Testis (tissue), 2 donors: Measurements from ENCODE around the gene BMPR1A.

Source experiments
- CTCF ChIP-seq, 3 experiments: fragments of 450-650 bp in 2 of 3; fragments of 200-600 bp in 1 of 3; sonication (generic) in 1 of 3; IDR thresholded peaks; one replicate each; pipeline ENCODE4 v1.5.1; 2016 to 2019; ENCODE audit warnings: antibody characterized with exemption in 3 of 3, mild to moderate bottlenecking in 2 of 3, moderate library complexity in 1 of 3
- POLR2A ChIP-seq: fragments of 450-650 bp; IDR thresholded peaks from one replicate; pipeline ENCODE4 v1.6.1; 2017; ENCODE audit warnings: antibody characterized with exemption, mild to moderate bottlenecking, moderate library complexity

GRCh38 chr10:86798611-86799010 lies 42.2 kb downstream of the BMPR1A start:
- TF ChIP-seq CTCF (IDR thresholded peaks at IDR 0.05), result no peak
- TF ChIP-seq POLR2A, result no peak
